Stimulated activated effector memory CD8-positive, alpha-beta T cell treated with anti-CD3 and anti-CD28 coated beads, Interleukin-12 subunit alpha, Interleukin-12 subunit beta, amount 100 ng/mL, for 72 hours (primary cell): Measurements from ENCODE around the gene SEC24C.
"Not testable (repeated sequence)": the region's sequence is repeated elsewhere in the genome, so short reads cannot be mapped to it uniquely, and the experiment has no call there.

Source experiments
- ATAC-seq: fragments of 150-1000 bp; cut with Tn5 transposase; 2 replicates; pipeline ENCODE4 v1.10.0; 2021
- DNase-seq, 2 donors: peaks; one replicate each; pipeline ENCODE4 v3.0.0; 2021 to 2022; ENCODE audit warnings: low spot score in 2 of 2
- H3K27ac Mint-ChIP-seq: one replicate; pipeline ENCODE4 v1.8.0; 2022; ENCODE audit warnings: mild to moderate bottlenecking, mixed read lengths
- H3K36me3 Mint-ChIP-seq: one replicate; pipeline ENCODE4 v1.8.0; 2022; ENCODE audit warnings: mild to moderate bottlenecking, mixed read lengths
- H3K4me1 Mint-ChIP-seq: one replicate; pipeline ENCODE4 v1.8.0; 2022; ENCODE audit warnings: mixed read lengths
- H3K4me3 Mint-ChIP-seq: one replicate; pipeline ENCODE4 v1.8.0; 2022; ENCODE audit warnings: mild to moderate bottlenecking, mixed read lengths
- H3K9me3 Mint-ChIP-seq: one replicate; pipeline ENCODE4 v1.8.0; 2022; ENCODE audit warnings: mixed read lengths

Gene SEC24C

DNA sequence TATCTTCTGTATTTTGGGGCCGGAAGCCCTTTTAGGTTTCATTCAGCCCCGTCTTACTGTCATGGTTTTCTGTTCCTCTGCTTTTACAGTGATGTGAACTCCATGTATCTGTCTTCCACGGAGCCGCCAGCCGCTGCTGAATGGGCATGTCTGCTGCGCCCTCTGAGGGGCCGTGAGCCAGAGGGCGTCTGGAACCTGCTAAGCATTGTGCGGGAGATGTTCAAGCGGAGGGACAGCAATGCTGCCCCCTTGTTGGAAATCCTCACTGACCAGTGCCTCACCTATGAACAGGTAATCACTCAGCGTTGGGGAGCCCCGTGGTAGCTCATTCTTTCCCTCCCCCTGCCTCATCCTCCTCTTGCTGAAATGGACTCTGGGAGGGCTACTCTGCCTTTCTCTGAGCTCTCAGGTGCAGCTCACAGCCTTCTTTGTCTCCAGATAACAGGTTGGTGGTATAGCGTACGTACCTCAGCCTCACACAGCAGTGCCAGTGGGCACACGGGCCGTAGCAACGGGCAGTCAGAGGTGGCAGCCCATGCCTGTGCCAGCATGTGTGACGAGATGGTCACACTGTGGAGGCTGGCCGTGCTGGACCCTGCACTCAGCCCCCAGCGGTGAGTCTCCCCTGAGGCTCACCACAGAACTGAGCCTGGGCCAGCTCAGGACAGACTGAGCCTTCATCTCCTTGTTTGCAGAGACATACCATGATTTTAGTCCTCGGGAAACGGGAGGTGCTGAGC lies 46.9 kb downstream of the SEC24C start:
- Mint-ChIP-seq H3K4me1 (peaks cover 17% of the 10 kb centered on the region), H3K27ac (no peak overlapping the region), H3K9me3 (no peaks in the 10 kb centered on the region), H3K36me3 (peaks cover 83% of the 10 kb centered on the region), H3K4me3 (no peak overlapping the region)
- no peak for ATAC-seq
- no peak for DNase-seq

- no peak overlapping the region for H3K4me3 Mint-ChIP-seq
- peak overlapping the region; percentile 62 for H3K27ac Mint-ChIP-seq
- DNase-seq: no peak
- ATAC-seq: no peak
- H3K4me1 Mint-ChIP-seq: peaks cover 11% of the 10 kb centered on the region
- H3K9me3 Mint-ChIP-seq: no peaks in the 10 kb centered on the region
- H3K36me3 Mint-ChIP-seq: peaks cover 86% of the 10 kb centered on the region
These were observed 47.8 kb downstream of the SEC24C start for GRCh38 chr10:73791871-73792400.

GRCh38 chr10:73793456-73793855 lies 49.3 kb downstream of the SEC24C start:
- Mint-ChIP-seq H3K27ac (peak overlapping the region; percentile 62), H3K9me3 (no peaks in the 10 kb centered on the region), H3K4me3 (no peak overlapping the region), H3K36me3 (peaks cover 100% of the 10 kb centered on the region), H3K4me1 (peaks cover 11% of the 10 kb centered on the region)
- no peak for ATAC-seq
- no peak for DNase-seq

- Mint-ChIP-seq H3K36me3 (peaks cover 99% of the 10 kb centered on the region), H3K27ac (peak overlapping the region; percentile 40)
- H3K9me3 Mint-ChIP-seq, H3K4me1 Mint-ChIP-seq, DNase-seq, H3K4me3 Mint-ChIP-seq, ATAC-seq: not testable (repeated sequence)
These were observed 51.3 kb downstream of the SEC24C start for GRCh38 chr10:73795491-73795890.

DNA sequence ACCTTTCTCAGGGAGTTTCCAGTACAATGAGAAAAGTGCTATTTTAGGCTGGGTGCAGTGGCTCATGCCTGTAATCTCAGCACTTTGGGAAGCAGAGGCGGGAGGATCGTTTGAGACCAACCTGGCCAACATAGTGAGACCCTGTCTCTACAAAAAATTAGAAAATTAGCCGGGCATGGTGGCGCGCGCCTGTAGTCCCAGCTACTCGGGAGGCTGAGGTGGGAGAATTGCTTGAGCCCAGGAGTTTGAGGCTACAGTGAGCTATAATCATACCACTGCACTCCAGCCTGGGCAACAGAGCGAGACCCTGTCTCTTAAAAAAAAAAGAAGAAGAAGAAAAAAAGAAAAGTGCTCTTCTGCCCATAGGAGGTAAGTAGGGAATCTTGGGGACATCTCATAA lies 51.9 kb downstream of the SEC24C start:
- H3K4me1 Mint-ChIP-seq, H3K27ac Mint-ChIP-seq, DNase-seq, ATAC-seq, H3K4me3 Mint-ChIP-seq, H3K9me3 Mint-ChIP-seq: not testable (repeated sequence)
- peaks cover 99% of the 10 kb centered on the region for H3K36me3 Mint-ChIP-seq

DNA sequence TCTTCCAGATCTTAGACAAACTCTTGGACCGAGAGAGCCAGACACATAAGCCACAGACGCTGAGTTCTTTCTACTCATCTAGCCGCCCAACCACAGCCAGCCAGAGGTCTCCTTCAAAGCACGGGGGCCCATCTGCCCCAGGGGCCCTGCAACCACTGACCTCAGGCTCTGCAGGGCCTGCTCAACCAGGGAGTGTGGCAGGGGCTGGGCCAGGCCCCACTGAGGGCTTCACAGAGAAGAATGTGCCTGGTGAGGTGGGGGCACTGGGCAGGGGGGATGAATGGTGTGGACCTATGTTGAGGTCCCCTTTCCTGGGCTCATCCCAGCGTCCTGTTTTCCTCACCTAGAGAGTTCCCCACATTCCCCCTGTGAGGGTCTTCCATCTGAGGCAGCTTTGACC lies 52.6 kb downstream of the SEC24C start:
- Mint-ChIP-seq H3K4me1 (peaks cover 6% of the 10 kb centered on the region), H3K36me3 (peaks cover 99% of the 10 kb centered on the region), H3K4me3 (no peak overlapping the region), H3K27ac (peak overlapping the region; percentile 81), H3K9me3 (no peaks in the 10 kb centered on the region)
- DNase-seq (no peak), ATAC-seq (peak; percentile 3)

DNA sequence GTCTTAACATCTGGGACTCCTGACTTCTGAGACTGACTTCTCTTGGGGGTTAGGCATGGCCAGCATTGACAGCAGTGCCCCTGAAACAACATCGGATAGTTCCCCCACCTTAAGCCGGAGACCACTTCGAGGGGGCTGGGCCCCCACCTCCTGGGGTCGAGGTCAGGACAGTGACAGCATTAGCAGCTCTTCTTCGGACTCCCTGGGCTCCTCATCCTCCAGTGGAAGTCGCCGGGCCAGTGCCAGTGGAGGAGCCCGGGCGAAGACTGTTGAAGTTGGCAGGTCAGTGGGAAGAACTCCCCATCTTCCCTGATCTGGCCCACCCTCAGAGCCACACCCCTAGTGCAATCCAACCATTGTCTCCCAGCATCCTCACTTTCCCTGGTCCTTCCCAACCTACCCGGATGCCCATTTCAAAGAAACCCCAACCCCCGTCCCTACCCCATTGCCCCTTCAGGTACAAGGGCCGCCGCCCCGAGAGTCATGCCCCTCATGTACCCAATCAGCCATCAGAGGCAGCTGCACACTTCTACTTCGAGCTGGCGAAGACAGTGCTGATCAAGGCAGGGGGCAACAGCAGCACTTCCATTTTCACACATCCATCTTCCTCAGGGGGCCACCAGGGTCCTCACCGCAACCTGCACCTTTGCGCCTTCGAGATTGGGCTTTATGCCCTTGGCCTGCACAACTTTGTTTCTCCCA lies 53.3 kb downstream of the SEC24C start:
- Mint-ChIP-seq H3K4me1 (peaks cover 6% of the 10 kb centered on the region), H3K4me3 (no peak overlapping the region), H3K36me3 (peaks cover 99% of the 10 kb centered on the region), H3K9me3 (no peaks in the 10 kb centered on the region), H3K27ac (peak overlapping the region; percentile 81)
- DNase-seq (no peak), ATAC-seq (no peak)

DNA sequence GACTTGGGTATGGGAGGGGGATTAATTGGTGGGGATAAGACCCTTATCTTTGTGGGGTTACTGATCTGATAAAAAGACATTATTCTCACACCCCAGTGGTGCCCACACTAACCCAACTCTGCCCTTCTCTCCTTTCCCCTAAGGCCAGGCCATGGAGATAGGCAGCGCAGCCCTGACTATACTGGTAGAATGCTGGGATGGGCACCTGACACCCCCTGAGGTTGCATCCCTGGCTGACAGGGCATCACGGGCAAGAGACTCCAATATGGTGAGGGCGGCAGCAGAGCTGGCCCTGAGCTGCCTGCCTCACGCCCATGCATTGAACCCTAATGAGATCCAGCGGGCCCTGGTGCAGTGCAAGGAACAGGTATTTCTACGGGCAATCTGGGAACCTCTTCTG lies 53.9 kb downstream of the SEC24C start:
- H3K27ac Mint-ChIP-seq: peak overlapping the region; percentile 81
- no peak for ATAC-seq
- H3K9me3 Mint-ChIP-seq: no peaks in the 10 kb centered on the region
- peaks cover 3% of the 10 kb centered on the region for H3K4me1 Mint-ChIP-seq
- H3K4me3 Mint-ChIP-seq: no peak overlapping the region
- DNase-seq: no peak
- H3K36me3 Mint-ChIP-seq: peaks cover 99% of the 10 kb centered on the region

GRCh38 chr10:73798927-73799560 lies 54.9 kb downstream of the SEC24C start:
- Mint-ChIP-seq H3K27ac (peak overlapping the region; percentile 81), H3K36me3 (peaks cover 99% of the 10 kb centered on the region)

DNA sequence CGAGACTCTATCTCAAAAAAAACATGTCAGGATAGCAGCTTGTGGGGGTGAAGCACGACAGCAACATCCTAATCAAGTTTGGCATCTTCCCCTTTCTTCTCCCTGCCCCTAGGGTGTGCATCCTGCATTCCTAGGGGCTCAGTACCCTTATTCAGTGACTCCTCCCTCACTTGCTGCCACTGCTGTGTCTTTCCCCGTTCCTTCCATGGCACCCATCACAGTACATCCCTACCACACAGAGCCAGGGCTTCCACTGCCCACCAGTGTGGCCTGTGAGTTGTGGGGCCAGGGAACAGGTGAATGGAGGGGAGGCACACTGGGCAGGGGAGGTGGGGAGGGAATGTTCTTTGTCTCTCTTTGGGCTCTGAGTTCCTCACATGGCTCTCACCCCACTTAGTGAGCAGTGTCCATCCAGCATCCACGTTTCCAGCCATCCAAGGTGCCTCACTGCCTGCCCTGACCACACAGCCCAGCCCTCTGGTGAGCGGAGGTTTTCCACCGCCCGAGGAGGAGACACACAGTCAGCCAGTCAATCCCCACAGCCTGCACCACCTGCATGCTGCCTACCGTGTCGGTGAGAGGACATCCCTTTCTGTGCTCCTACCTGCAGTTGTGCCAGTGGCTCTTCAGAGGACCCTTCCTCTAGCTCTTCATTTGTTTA lies 55.9 kb downstream of the SEC24C start:
- no peak for DNase-seq
- H3K4me3 Mint-ChIP-seq: no peak overlapping the region
- peaks cover 12% of the 10 kb centered on the region for H3K4me1 Mint-ChIP-seq
- no peak for ATAC-seq
- peaks cover 99% of the 10 kb centered on the region for H3K36me3 Mint-ChIP-seq
- H3K27ac Mint-ChIP-seq: peak overlapping the region; percentile 81
- H3K9me3 Mint-ChIP-seq: no peaks in the 10 kb centered on the region

More at GRCh38 chr10:73798927-73799560, 54.9 kb downstream of the SEC24C start:
- H3K4me3 Mint-ChIP-seq: no peak overlapping the region
- no peaks in the 10 kb centered on the region for H3K9me3 Mint-ChIP-seq
- DNase-seq (no peak), ATAC-seq (peak; percentile 29)
- peaks cover 8% of the 10 kb centered on the region for H3K4me1 Mint-ChIP-seq

- ATAC-seq: no peak
These were observed 56.5 kb downstream of the SEC24C start for GRCh38 chr10:73800560-73801252.

DNA sequence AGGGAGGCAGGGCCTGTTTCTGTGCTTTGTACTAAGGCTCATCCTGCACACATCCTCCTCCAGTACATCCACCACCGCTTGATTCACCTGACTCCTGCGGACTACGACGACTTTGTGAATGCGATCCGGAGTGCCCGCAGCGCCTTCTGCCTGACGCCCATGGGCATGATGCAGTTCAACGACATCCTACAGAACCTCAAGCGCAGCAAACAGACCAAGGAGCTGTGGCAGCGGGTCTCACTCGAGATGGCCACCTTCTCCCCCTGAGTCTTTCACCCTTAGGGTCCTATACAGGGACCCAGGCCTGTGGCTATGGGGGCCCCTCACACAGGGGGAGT lies 57.0 kb downstream of the SEC24C start:
- Mint-ChIP-seq H3K27ac (no peak overlapping the region), H3K4me3 (no peak overlapping the region), H3K36me3 (peaks cover 99% of the 10 kb centered on the region), H3K4me1 (peaks cover 19% of the 10 kb centered on the region), H3K9me3 (no peaks in the 10 kb centered on the region)
- DNase-seq: no peak
- no peak for ATAC-seq

More at GRCh38 chr10:73800560-73801252, 56.5 kb downstream of the SEC24C start:
- no peak for DNase-seq
- H3K9me3 Mint-ChIP-seq: no peaks in the 10 kb centered on the region
- peak overlapping the region; percentile 81 for H3K27ac Mint-ChIP-seq
- H3K36me3 Mint-ChIP-seq: peaks cover 99% of the 10 kb centered on the region
- no peak overlapping the region for H3K4me3 Mint-ChIP-seq
- H3K4me1 Mint-ChIP-seq: peaks cover 14% of the 10 kb centered on the region

GRCh38 chr10:73802276-73802991 lies 58.3 kb downstream of the SEC24C start:
- Mint-ChIP-seq H3K36me3 (peaks cover 99% of the 10 kb centered on the region), H3K27ac (peak overlapping the region; percentile 93), H3K9me3 (no peaks in the 10 kb centered on the region), H3K4me1 (peaks cover 31% of the 10 kb centered on the region), H3K4me3 (no peak overlapping the region)
- DNase-seq (no peak), ATAC-seq (no peak)

- Mint-ChIP-seq H3K9me3 (no peaks in the 10 kb centered on the region), H3K4me1 (peaks cover 45% of the 10 kb centered on the region), H3K4me3 (peak overlapping the region; percentile 9), H3K36me3 (peaks cover 99% of the 10 kb centered on the region), H3K27ac (peak overlapping the region; percentile 93)
- no peak for DNase-seq
- peak; percentile 72 for ATAC-seq
These were observed 59.6 kb downstream of the SEC24C start for GRCh38 chr10:73803680-73804286.
